Measurements from ENCODE around the gene OTOP3.

OTOP3 gene

GRCh38 chr17:74939534-74939933, 3.8 kb downstream of the OTOP3 start:
- no peak for DNase-seq (ENCODE audit: low read depth in 2 of 2)

- DNase-seq (ENCODE audit: low read depth in 2 of 2) = no peak
Observed at GRCh38 chr17:74941128-74941725, 5.5 kb downstream of the OTOP3 start.

- DNase-seq (ENCODE audit: low read depth in 2 of 2) = no peak
Observed at GRCh38 chr17:74943808-74944522, 8.3 kb downstream of the OTOP3 start.

GRCh38 chr17:74945543-74945942, 9.8 kb downstream of the OTOP3 start:
- no peak for DNase-seq (ENCODE audit: low read depth in 2 of 2)

GRCh38 chr17:74946641-74947040, 10.9 kb downstream of the OTOP3 start:
- no peak for DNase-seq (ENCODE audit: low read depth in 2 of 2)

GRCh38 chr17:74947041-74947754, 11.5 kb downstream of the OTOP3 start:
- no peak for DNase-seq (ENCODE audit: low read depth in 2 of 2)

GRCh38 chr17:74949455-74950115, 13.9 kb downstream of the OTOP3 start:
- no peak for DNase-seq (ENCODE audit: low read depth in 2 of 2)

- no peak for DNase-seq (ENCODE audit: low read depth in 2 of 2)
Observed at GRCh38 chr17:74950207-74950606, 14.5 kb downstream of the OTOP3 start.

- DNase-seq (ENCODE audit: low read depth in 2 of 2) = no peak
Observed at GRCh38 chr17:74951065-74951464, 15.4 kb downstream of the OTOP3 start.

GRCh38 chr17:74951680-74952421, 16.2 kb downstream of the OTOP3 start:
- no peak for DNase-seq (ENCODE audit: low read depth in 2 of 2)

- DNase-seq (ENCODE audit: low read depth in 2 of 2) = no peak
Observed at GRCh38 chr17:74952431-74953133, 16.9 kb downstream of the OTOP3 start.

- no peak for DNase-seq (ENCODE audit: low read depth in 2 of 2)
Observed at GRCh38 chr17:74953134-74953687, 17.5 kb downstream of the OTOP3 start.

- DNase-seq (ENCODE audit: low read depth in 2 of 2) = no peak
Observed at GRCh38 chr17:74954115-74954514, 18.4 kb downstream of the OTOP3 start.

GRCh38 chr17:74954665-74955421, 19.1 kb downstream of the OTOP3 start:
- no peak for DNase-seq (ENCODE audit: low read depth in 2 of 2)

GRCh38 chr17:74956093-74956492, 20.4 kb downstream of the OTOP3 start:
- no peak for DNase-seq (ENCODE audit: low read depth in 2 of 2)

GRCh38 chr17:74957935-74958740, 22.4 kb downstream of the OTOP3 start:
- peak; percentile 58 to 60 for DNase-seq (ENCODE audit: low read depth in 2 of 2)

GRCh38 chr17:74959826-74960515, 24.3 kb downstream of the OTOP3 start:
- DNase-seq (ENCODE audit: low read depth in 2 of 2) = no peak

- no peak for DNase-seq (ENCODE audit: low read depth in 2 of 2)
Observed at GRCh38 chr17:74960570-74961342, 25.1 kb downstream of the OTOP3 start.
